HG02870 (cell line): ENCODE measurements around the gene CHRNB1.
A peak's percentile ranks its signal among the peaks of the same experiment; 100 is the strongest.

ENCODE experiments used
- ATAC-seq: cut with Tn5 transposase; IDR thresholded peaks from one replicate; pipeline ENCODE4 v1.9.1; 2021; ENCODE audit warnings: mild to moderate bottlenecking, moderate library complexity; ENCODE audit not compliant: unreplicated experiment

The CHRNB1 gene, protein sequence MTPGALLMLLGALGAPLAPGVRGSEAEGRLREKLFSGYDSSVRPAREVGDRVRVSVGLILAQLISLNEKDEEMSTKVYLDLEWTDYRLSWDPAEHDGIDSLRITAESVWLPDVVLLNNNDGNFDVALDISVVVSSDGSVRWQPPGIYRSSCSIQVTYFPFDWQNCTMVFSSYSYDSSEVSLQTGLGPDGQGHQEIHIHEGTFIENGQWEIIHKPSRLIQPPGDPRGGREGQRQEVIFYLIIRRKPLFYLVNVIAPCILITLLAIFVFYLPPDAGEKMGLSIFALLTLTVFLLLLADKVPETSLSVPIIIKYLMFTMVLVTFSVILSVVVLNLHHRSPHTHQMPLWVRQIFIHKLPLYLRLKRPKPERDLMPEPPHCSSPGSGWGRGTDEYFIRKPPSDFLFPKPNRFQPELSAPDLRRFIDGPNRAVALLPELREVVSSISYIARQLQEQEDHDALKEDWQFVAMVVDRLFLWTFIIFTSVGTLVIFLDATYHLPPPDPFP

DNA sequence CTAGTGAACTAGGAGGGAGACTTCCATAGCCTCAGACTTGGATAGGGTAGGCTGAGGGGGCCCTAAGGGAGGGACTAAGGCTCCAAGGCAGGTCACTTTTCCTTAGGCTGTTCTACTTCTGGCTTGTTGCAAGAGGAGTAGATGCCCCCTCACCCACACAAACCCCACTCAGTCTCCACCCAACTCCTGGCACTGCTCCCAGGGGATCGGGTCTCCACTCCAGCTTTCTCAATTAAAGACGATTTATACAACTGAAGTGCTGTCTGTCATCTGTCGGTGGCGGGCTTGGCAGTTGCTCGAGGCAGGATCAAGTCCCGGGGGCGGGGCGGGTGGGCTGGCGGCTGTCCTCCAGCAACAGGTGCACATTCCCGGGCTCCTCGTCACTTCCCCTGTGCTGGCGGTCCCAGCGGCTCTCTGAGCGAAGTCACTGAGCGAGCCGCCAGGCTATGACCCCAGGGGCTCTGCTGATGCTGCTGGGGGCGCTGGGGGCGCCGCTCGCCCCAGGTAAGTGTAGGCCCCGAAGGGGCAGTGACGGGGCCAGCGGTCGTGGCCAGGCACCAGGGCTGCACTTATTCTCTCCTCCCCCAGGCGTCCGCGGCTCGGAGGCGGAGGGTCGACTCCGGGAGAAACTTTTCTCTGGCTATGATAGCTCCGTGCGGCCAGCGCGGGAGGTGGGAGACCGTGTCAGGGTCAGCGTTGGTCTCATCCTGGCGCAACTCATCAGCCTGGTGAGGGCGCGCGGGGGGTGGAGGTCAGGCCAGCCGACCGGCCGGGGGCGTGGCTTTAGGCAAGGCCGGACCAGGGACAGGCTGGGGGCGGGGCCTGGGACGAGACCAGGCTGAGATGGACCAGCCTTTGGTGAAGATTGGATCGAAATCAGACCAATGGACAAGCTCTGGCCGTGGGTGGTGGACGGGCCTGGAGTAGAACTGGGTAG, at the start of gene CHRNB1:
Gene CHRNB1 (plus strand): TSS at position 380 of the 937 bp plus-strand sequence. CDS start 67 bp downstream, at position 447.
- no peak for ATAC-seq

DNA sequence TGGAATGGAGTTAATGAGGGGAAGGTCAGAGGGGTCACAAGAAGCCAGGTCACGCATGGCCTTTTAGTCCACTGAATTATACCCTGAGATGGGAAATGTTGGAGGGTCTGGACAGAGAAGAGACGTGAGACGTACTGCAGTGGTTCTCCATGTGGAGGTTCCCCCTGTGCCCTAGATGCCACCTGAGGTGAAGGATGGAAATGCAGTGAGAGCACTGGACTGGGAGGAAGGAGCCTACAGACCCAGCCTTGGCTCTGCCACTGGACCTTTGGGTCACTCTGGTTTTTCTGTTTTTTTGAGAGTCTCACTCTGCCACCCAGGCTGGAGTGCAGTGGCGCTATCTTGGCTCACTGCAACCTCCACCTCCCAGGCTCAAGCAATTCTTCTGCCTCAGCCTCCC, 48.7 kb upstream of the CHRNB1 start:
- ATAC-seq: no peak

GRCh38 chr17:7398612-7399011, 46.2 kb upstream of the CHRNB1 start:
- no peak for ATAC-seq

DNA sequence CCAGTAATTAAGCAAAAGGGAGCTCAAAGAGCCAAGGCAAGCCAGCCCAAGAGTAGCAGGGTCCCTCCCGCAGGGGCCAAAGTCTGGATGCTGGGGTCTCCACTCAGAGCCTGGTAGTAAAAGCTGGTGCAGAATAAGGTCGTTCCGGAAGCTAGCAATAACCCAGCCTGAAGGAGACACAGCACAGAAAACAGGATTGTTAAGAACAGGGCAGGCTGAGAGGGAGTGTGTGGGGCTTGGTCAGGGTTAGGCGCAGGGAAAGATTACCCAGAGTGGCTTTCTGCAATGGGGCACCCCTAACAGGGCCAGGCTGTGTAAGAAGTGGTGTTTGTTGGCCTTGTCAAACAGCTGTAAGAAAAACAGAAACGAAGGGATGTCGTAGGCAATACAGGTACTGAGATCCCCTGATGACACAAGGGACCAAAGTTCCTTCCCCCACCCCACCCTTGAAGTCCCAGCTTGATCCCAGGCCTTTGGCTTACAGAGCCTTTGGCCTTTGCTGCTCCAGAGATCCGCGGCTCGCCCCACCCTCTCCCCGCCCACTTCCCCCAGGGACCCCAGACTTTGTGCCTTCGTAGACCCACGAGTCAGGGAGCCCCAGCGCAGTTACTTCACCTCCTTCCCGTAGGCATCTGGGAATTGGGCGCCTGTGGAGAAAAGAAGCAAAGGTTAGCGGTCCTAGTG, 41.7 kb upstream of the CHRNB1 start:
- ATAC-seq: no peak

DNA sequence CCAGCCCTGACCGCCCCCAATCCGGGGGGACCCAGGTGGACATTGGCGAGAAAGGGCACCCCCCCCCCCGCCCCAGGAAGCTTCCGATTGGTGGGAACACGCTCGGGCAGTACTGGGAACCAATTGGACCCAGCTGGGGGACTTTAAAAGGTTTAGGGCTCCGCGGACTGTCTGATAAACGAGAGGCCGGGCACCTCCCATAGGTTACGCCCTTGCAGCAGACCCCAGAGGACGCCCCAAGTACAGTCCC, 41.2 kb upstream of the CHRNB1 start:
- no peak for ATAC-seq

- peak; percentile 93 for ATAC-seq
Observed at GRCh38 chr17:7403977-7404736, 40.7 kb upstream of the CHRNB1 start, which contains the start of gene TMEM256. TSS of gene TMEM256 (minus strand) at chr17:7404097. CDS start at chr17:7404084, 13 bp downstream.

DNA sequence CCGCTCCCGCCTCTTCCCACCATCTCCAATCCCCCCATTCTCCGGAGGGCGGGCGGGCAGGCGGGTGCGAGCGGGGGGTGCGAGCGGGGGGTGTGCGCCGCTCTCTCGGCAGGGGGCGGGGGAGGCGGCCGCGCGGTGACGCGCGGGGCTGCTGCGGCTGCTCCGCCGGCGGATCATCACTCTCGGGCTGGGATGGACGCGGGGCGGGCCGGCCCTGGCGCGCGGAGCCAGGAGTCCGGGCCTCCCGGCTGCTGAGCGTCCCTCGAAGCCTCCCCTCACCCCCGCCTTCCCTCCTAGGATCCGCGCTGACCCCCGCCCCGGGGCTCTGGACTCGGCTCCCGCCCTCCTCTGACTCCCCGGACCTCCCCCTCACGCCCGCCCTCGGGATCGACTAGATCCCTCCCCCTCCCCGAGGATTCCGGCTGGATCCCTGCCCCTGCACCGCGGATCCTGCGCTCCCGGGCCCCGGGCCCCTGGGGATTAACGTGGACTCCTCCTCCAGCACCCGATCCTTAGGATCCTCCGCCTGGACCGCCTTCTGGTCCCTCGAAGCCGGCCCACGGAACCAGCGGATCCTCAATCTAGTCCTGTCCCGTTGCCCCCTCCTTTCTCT, 40.0 kb upstream of the CHRNB1 start:
- ATAC-seq: no peak

- no peak for ATAC-seq
Observed at GRCh38 chr17:7405350-7406234, 39.3 kb upstream of the CHRNB1 start.

- ATAC-seq: no peak
Observed at GRCh38 chr17:7406235-7406825, 38.5 kb upstream of the CHRNB1 start.

DNA sequence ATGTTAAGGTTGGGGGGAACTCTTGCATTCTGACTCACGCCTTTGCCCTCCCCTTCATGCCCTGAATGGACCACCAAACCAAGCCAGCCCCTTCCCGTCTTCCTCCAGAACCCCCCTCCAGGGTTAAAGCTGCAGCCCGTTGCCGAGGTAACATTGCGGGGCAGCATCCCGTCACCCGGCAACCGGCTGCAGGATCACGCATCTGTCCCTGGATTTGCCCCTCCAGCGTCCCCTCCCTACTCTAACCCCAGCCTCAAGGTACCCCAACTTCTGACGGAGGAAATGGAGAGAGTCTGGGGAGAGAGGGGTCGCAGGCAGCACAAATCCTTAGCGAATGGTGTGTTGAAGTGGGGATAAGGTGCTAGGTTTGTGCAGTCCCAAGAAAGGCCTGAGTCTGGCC, 37.8 kb upstream of the CHRNB1 start:
- ATAC-seq: no peak

GRCh38 chr17:7407485-7408251, 37.2 kb upstream of the CHRNB1 start, which contains the start of gene NLGN2:
TSS of gene NLGN2 (plus strand) at chr17:7407845. CDS start at chr17:7408256, 411 bp downstream.
- no peak for ATAC-seq

- ATAC-seq: no peak
Observed at GRCh38 chr17:7408252-7408727, 36.6 kb upstream of the CHRNB1 start.

- no peak for ATAC-seq
Observed at GRCh38 chr17:7408863-7409262, 36.0 kb upstream of the CHRNB1 start.

DNA sequence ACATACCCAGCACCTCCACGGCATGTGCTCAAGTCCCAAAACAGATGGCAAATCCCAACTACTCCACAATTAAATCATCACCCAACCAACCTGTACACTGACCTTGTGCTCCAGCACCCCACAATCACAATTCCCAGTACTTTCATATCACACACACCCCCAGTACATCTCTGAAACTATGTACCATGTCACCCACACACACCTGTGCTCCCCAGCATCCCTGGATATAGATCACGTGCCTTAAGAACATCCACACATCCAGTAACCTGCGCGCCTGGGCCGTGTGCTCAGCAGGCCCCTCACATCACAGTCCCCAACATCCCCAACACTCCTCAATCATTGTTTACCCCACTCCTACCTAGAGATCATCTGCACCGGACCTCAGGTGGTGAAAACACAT, 35.1 kb upstream of the CHRNB1 start:
- no peak for ATAC-seq

- ATAC-seq: no peak
Observed at GRCh38 chr17:7410634-7411426, 34.0 kb upstream of the CHRNB1 start.

DNA sequence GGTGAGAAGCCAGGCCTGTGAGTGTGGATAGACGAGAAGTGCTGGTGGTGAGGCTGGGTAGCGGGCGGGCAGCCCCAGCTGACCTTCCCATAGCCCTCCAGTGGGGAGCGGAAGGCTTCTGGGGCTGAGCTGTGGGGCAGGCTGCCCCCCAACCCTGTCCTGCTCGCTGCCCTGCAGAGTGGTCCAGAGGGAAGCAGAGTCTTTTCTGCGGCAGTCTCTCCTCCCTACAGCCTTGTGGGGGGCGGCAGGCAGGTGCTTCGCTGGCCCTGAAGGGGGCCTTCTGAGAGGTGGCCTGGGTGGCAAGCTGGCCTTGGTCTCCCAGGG, 33.5 kb upstream of the CHRNB1 start:
- ATAC-seq: no peak

- ATAC-seq: no peak
Observed at GRCh38 chr17:7413346-7413985, 31.4 kb upstream of the CHRNB1 start.
